K562 (cell line): ENCODE measurements around the gene USP50. TPM values are rescaled to one million over a fixed set of nuclear protein-coding genes. Genes with fewer than 3 reads are reported as not detected.

Experiments used
- ATAC-seq: fragments of 200-7000 bp; cut with Tn5 transposase; 3 replicates; pipeline ENCODE4 v1.9.1; 2020; ENCODE audit warnings: moderate library complexity
- BruUV-seq: library from RNA; stranded (reverse); fragments of 400-500 nt; replicated peaks from 2 replicates; lab custom pipeline; 2021; lab: Mats Ljungman, UMichigan
- CTCF ChIA-PET: fragments of 300-600 bp; formaldehyde crosslinking; extraction: SDS; loops from one replicate; lab custom pipeline; 2021; ENCODE audit warnings: low intra/inter-chr PET ratio; lab: Yijun Ruan, JAX
- POLR2A ChIA-PET: fragments of 300-600, 350-650 bp; sonication (Branson Sonifier 250); formaldehyde crosslinking; extraction: SDS; loops from one replicate; lab custom pipeline; 2021; ENCODE audit warnings: antibody characterized with exemption, inconsistent platforms; lab: Yijun Ruan, JAX
- DNase-seq, 4 experiments: peaks; one replicate each; pipeline versions ENCODE4 v3.0.0 to v3.0.0-alpha.2; 2011 to 2018; ENCODE audit warnings: low spot score in 3 of 4, mixed read lengths in 3 of 4; ENCODE audit errors: extremely low read depth in 1 of 4
- FAIRE-seq: peaks from 2 replicates; lab custom pipeline; 2011; peaks lifted over from hg19 to GRCh38; lab: Jason Lieb, UNC
- H2AFZ ChIP-seq: 2 replicates; pipeline ENCODE4 v1.6.0; 2011; ENCODE audit warnings: low read depth, low read length, control low read depth, inconsistent platforms
- H3K27ac ChIP-seq: fragments of 200-600 bp; 3 replicates; pipeline ENCODE4 v1.8.0; 2011; ENCODE audit warnings: low read depth, mild to moderate bottlenecking, control low read depth, inconsistent platforms, low read length, moderate library complexity, mixed read lengths; ENCODE audit errors: extremely low read depth
- H3K27me3 ChIP-seq, 2 experiments: fragments of 300-600 bp in 1 of 2; 2 replicates in 1 of 2; 3 replicates in 1 of 2; pipeline versions ENCODE4 v1.6.0 to v1.8.0; 2011; ENCODE audit warnings: inconsistent platforms in 2 of 2, low read length in 2 of 2, mild to moderate bottlenecking in 1 of 2, mixed read lengths in 1 of 2, moderate library complexity in 1 of 2; ENCODE audit not compliant: control insufficient read depth in 2 of 2, insufficient read depth in 2 of 2
- H3K36me3 ChIP-seq: fragments of 300-600 bp; 3 replicates; pipeline ENCODE4 v1.8.0; 2011; ENCODE audit warnings: mild to moderate bottlenecking, low read length, inconsistent platforms; ENCODE audit not compliant: control insufficient read depth, insufficient read depth
- H3K4me1 ChIP-seq, 2 experiments: fragments of 200-600 bp in 1 of 2; replicated peaks in 1 of 2; 2 replicates in 1 of 2; 3 replicates in 1 of 2; pipeline versions ENCODE4 v1.5.1 to v1.8.0; 2011; ENCODE audit warnings: inconsistent platforms in 2 of 2, low read length in 2 of 2, mild to moderate bottlenecking in 1 of 2, mixed read lengths in 1 of 2, moderate library complexity in 1 of 2; ENCODE audit not compliant: control insufficient read depth in 2 of 2, insufficient read depth in 2 of 2
- H3K4me2 ChIP-seq: 2 replicates; pipeline ENCODE4 v1.6.1; 2011; ENCODE audit warnings: low read length, control low read depth, inconsistent platforms, mixed read lengths; ENCODE audit not compliant: insufficient read depth
- H3K4me3 ChIP-seq: fragments of 200-600 bp; sonication (generic), shearing (Covaris generic); 2 replicates; pipeline ENCODE4 v1.5.1; 2016; ENCODE audit warnings: control low read depth, inconsistent platforms
- H3K79me2 ChIP-seq: fragments of 200-600 bp; 3 replicates; pipeline ENCODE4 v1.8.0; 2011; ENCODE audit warnings: low read length, inconsistent platforms; ENCODE audit not compliant: control insufficient read depth, insufficient read depth
- H3K9ac ChIP-seq, 2 experiments: 2 replicates each; pipeline versions ENCODE4 v1.6.0 to v1.6.1; 2011; ENCODE audit warnings: low read depth in 2 of 2, low read length in 2 of 2, control low read depth in 1 of 2, inconsistent platforms in 1 of 2, mild to moderate bottlenecking in 1 of 2, mixed read lengths in 1 of 2; ENCODE audit not compliant: insufficient read depth in 1 of 2
- H3K9me1 ChIP-seq: one replicate; pipeline ENCODE4 v1.6.0; 2011; ENCODE audit warnings: inconsistent platforms, mild to moderate bottlenecking, low read length, moderate library complexity; ENCODE audit not compliant: control insufficient read depth, insufficient read depth
- H3K9me3 ChIP-seq: replicated peaks from 2 replicates; pipeline ENCODE4 v1.5.1; 2011; ENCODE audit warnings: low read depth, low read length, inconsistent platforms; ENCODE audit not compliant: control insufficient read depth, insufficient read depth
- H4K20me1 ChIP-seq: replicated peaks from 2 replicates; pipeline ENCODE4 v1.6.1; 2011; ENCODE audit warnings: low read length, inconsistent platforms, mixed read lengths; ENCODE audit not compliant: control insufficient read depth, insufficient read depth
- CC2D1A ChIP-seq: fragments of 450-650 bp; IDR thresholded peaks from 2 replicates; pipeline ENCODE4 v1.6.1; 2017; ENCODE audit warnings: mild to moderate bottlenecking
- CHCHD3 ChIP-seq: fragments of 250-450 bp; sonication (Bioruptor Pico); IDR thresholded peaks from 2 replicates; pipeline ENCODE4 v2.1.2; 2022; ENCODE audit warnings: mild to moderate bottlenecking
- DPF2 ChIP-seq: fragments of 450-650 bp; IDR thresholded peaks from 2 replicates; pipeline ENCODE4 v1.6.1; 2016
- HDAC8 ChIP-seq: fragments of 450-650 bp; IDR thresholded peaks from 2 replicates; pipeline ENCODE4 v1.6.1; 2016; ENCODE audit warnings: mild to moderate bottlenecking, missing genetic modification characterization, moderate library complexity, missing compliant biosample characterization
- HMG20A ChIP-seq: fragments of 450-650 bp; formaldehyde crosslinking; conservative IDR thresholded peaks from 2 replicates; pipeline ENCODE4 v1.4.0; 2020; ENCODE audit warnings: mild to moderate bottlenecking, mixed read lengths
- HOXB6 ChIP-seq: fragments of 250-450 bp; sonication (Bioruptor Pico); IDR thresholded peaks from 2 replicates; pipeline ENCODE4 v1.5.1; 2022; ENCODE audit warnings: mild to moderate bottlenecking, borderline replicate concordance
- LARP7 ChIP-seq: fragments of 450-650 bp; IDR thresholded peaks from 2 replicates; pipeline ENCODE4 v1.6.1; 2016
- LEF1 ChIP-seq: fragments of 450-650 bp; IDR thresholded peaks from 2 replicates; pipeline ENCODE4 v1.6.1; 2016; ENCODE audit warnings: mild to moderate bottlenecking
- NEUROD1 ChIP-seq: fragments of 150-350 bp; IDR thresholded peaks from 2 replicates; pipeline ENCODE4 v1.6.1; 2014; ENCODE audit warnings: borderline replicate concordance, low read length, low read depth; ENCODE audit not compliant: partially characterized antibody
- POLR2AphosphoS2 ChIP-seq: IDR thresholded peaks from 2 replicates; pipeline ENCODE4 v1.6.1; 2012; ENCODE audit warnings: low read length, improper control_type of control experiment
- POLR3G ChIP-seq: IDR thresholded peaks from 2 replicates; pipeline ENCODE4 v1.6.1; 2011; ENCODE audit not compliant: insufficient read length, insufficient replicate concordance; ENCODE audit errors: extremely low read depth
- RBBP5 ChIP-seq: fragments of 200-600 bp; sonication (generic); IDR thresholded peaks from 2 replicates; pipeline ENCODE4 v1.6.1; 2012; ENCODE audit warnings: borderline replicate concordance, mild to moderate bottlenecking, low read length, control low read depth, inconsistent platforms; ENCODE audit not compliant: insufficient read depth, poor library complexity, severe bottlenecking
- RFX5 ChIP-seq: IDR thresholded peaks from 2 replicates; pipeline ENCODE4 v1.6.1; 2011; ENCODE audit warnings: low read depth, mild to moderate bottlenecking, improper control_type of control experiment, low read length
- ZKSCAN3 ChIP-seq: fragments of 250-450 bp; sonication (Bioruptor Pico); IDR thresholded peaks from 2 replicates; pipeline ENCODE4 v1.4.0; 2020
- ZNF121 ChIP-seq: sonication (generic); formaldehyde crosslinking; conservative IDR thresholded peaks from 2 replicates; pipeline ENCODE4 v1.8.0; 2022; ENCODE audit warnings: missing genetic modification reagents
- ZNF780A ChIP-seq: fragments of 250-450 bp; sonication (Bioruptor Pico); IDR thresholded peaks from 2 replicates; pipeline ENCODE4 v1.5.0; 2021; ENCODE audit warnings: mild to moderate bottlenecking
- WGBS: fragments of 100-300 bp; shearing (Covaris generic); methylation state at CpG from one replicate; pipeline ENCODE4 v1.1.6; 2016; ENCODE audit warnings: low coverage, mixed read lengths; ENCODE audit not compliant: insufficient coverage; ENCODE audit errors: missing lambda C conversion rate; 5-methylcytosine and 5-hydroxymethylcytosine counted together
- in situ Hi-C: fragments of 300-500 bp; cut with MboI; formaldehyde crosslinking; loops from 4 replicates; pipeline ENCODE4 v1.15.0; 2018; ENCODE audit warnings: inconsistent platforms, mixed read lengths
- intact Hi-C: fragments of 100-400 bp; cut with micrococcal nuclease; formaldehyde crosslinking; loops from 2 replicates; pipeline ENCODE4 v1.14.2; 2022
- polyA plus RNA-seq, 8 experiments: library from polyadenylated mRNA; depleted of rRNA in 4 of 8; stranded (reverse) in 5 of 8; unstranded in 3 of 8; fragments of >200 nt; fragmentation: Nextera tagmentation in 2 of 8; fragmentation: Illumina TruSeq in 1 of 8; extraction: Ambion mirVana in 2 of 8; extraction: Trizol in 1 of 8; gene quantifications; 2 replicates each; pipeline versions ENCODE4 v1.2.1 to v1.2.3, GENCODE V29; 2011 to 2014; ENCODE audit warnings: inconsistent platforms in 1 of 8, missing spikeins in 1 of 8
- total RNA-seq, 7 experiments: library from RNA; depleted of rRNA in 6 of 7; stranded (reverse); fragments of >200 nt in 6 of 7; fragmentation: Illumina TruSeq in 2 of 7; extraction: Trizol in 2 of 7; gene quantifications; 2 replicates each; pipeline versions ENCODE4 v1.2.1 to v1.2.3, GENCODE V29; 2011 to 2021; ENCODE audit warnings: low replicate concordance in 1 of 7
- TF ChIP-seq, protein P1 (sequence below): fragments of 250-450 bp; sonication (Bioruptor Pico); IDR thresholded peaks from 2 replicates; pipeline ENCODE4 v1.4.0; 2020
- TF ChIP-seq, protein P2 (sequence below): fragments of 450-650 bp; formaldehyde crosslinking; IDR thresholded peaks from 2 replicates; pipeline ENCODE4 v1.4.0; 2020; ENCODE audit warnings: mild to moderate bottlenecking, mixed read lengths
- TF ChIP-seq, protein P3 (sequence below): fragments of 450-650 bp; formaldehyde crosslinking; conservative IDR thresholded peaks from 2 replicates; pipeline ENCODE4 v1.4.0; 2022; ENCODE audit warnings: mild to moderate bottlenecking, missing genetic modification characterization
- TF ChIP-seq, protein P4 (sequence below): fragments of 250-450 bp; sonication (Bioruptor Pico); IDR thresholded peaks from 2 replicates; pipeline ENCODE4 v1.8.0; 2022; ENCODE audit warnings: moderate library complexity, mild to moderate bottlenecking, inconsistent platforms

The USP50 gene
- total and polyA plus RNA-seq, 9 of the 15 experiments (the other 6 are each of a cell fraction or from before 2014, with no cell fraction given) = not detected

DNA sequence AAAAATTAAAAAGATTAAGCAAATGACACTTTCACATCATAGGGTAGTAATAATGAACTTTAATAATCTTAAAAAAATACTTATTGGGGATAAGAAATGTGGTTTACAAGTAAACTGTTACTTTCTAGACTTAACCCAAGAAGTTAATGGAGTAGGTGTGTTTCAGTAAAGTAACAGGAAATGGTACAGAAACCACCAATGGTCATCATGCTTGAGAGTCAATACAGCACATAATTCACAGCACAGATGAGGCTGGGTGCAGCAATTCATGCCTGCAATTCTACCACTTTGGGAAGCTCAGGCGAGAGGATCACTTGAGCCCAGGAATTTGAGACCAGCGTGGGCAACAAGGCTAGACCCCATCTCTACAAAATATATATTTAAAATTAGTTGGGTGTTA lies 11.5 kb upstream of the USP50 start:
- no peaks in the 10 kb centered on the region for H4K20me1 ChIP-seq
- H3K4me3 ChIP-seq = no peak overlapping the region
- no peaks in the 10 kb centered on the region for H3K9me1 ChIP-seq
- POLR2A ChIA-PET = interaction anchor here (1.2 kb wide), 1 partner anchor 91 kb away, joined by 3 read pairs; no protein-coding TSS in a partner anchor
- no peak for FAIRE-seq
- H3K36me3 ChIP-seq = peaks cover 31% of the 10 kb centered on the region; the same call in 2 of the 3 replicates
- H3K79me2 ChIP-seq = no peaks in the 10 kb centered on the region
- TF ChIP-seq, protein P1, sequence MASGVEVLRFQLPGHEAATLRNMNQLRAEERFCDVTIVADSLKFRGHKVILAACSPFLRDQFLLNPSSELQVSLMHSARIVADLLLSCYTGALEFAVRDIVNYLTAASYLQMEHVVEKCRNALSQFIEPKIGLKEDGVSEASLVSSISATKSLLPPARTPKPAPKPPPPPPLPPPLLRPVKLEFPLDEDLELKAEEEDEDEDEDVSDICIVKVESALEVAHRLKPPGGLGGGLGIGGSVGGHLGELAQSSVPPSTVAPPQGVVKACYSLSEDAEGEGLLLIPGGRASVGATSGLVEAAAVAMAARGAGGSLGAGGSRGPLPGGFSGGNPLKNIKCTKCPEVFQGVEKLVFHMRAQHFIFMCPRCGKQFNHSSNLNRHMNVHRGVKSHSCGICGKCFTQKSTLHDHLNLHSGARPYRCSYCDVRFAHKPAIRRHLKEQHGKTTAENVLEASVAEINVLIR (CRISPR knock-in tag) = no peak
- no peak for TF ChIP-seq RBBP5
- TF ChIP-seq HMG20A (CRISPR knock-in tag) = no peak
- TF ChIP-seq CC2D1A = no peak
- TF ChIP-seq POLR2AphosphoS2 = no peak
- TF ChIP-seq, protein P2, sequence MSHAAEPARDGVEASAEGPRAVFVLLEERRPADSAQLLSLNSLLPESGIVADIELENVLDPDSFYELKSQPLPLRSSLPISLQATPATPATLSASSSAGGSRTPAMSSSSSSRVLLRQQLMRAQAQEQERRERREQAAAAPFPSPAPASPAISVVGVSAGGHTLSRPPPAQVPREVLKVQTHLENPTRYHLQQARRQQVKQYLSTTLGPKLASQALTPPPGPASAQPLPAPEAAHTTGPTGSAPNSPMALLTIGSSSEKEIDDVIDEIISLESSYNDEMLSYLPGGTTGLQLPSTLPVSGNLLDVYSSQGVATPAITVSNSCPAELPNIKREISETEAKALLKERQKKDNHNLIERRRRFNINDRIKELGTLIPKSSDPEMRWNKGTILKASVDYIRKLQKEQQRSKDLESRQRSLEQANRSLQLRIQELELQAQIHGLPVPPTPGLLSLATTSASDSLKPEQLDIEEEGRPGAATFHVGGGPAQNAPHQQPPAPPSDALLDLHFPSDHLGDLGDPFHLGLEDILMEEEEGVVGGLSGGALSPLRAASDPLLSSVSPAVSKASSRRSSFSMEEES (CRISPR knock-in tag) = no peak
- no peak for TF ChIP-seq HDAC8 (tag)
- TF ChIP-seq ZKSCAN3 = no peak
- TF ChIP-seq RFX5 = no peak
- TF ChIP-seq POLR3G = no peak
- no peak for TF ChIP-seq ZNF780A (CRISPR knock-in tag)
- TF ChIP-seq, protein P3, sequence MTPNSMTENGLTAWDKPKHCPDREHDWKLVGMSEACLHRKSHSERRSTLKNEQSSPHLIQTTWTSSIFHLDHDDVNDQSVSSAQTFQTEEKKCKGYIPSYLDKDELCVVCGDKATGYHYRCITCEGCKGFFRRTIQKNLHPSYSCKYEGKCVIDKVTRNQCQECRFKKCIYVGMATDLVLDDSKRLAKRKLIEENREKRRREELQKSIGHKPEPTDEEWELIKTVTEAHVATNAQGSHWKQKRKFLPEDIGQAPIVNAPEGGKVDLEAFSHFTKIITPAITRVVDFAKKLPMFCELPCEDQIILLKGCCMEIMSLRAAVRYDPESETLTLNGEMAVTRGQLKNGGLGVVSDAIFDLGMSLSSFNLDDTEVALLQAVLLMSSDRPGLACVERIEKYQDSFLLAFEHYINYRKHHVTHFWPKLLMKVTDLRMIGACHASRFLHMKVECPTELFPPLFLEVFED = no peak
- TF ChIP-seq ZNF121 (CRISPR knock-in tag) = no peak
- no peak for TF ChIP-seq CHCHD3 (CRISPR knock-in tag)
- no peak for TF ChIP-seq NEUROD1
- no peak for TF ChIP-seq LARP7
- no peak for TF ChIP-seq HOXB6 (CRISPR knock-in tag)
- TF ChIP-seq LEF1 = no peak
- no peak for TF ChIP-seq DPF2
- TF ChIP-seq, protein P4, sequence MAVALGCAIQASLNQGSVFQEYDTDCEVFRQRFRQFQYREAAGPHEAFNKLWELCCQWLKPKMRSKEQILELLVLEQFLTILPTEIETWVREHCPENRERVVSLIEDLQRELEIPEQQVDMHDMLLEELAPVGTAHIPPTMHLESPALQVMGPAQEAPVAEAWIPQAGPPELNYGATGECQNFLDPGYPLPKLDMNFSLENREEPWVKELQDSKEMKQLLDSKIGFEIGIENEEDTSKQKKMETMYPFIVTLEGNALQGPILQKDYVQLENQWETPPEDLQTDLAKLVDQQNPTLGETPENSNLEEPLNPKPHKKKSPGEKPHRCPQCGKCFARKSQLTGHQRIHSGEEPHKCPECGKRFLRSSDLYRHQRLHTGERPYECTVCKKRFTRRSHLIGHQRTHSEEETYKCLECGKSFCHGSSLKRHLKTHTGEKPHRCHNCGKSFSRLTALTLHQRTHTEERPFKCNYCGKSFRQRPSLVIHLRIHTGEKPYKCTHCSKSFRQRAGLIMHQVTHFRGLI (CRISPR knock-in tag) = no peak
- no peaks in the 10 kb centered on the region for H3K9me3 ChIP-seq
- in situ Hi-C loops = no loop called here
- H3K4me1 ChIP-seq = no peaks in the 10 kb centered on the region
- no peak for DNase-seq
- no peak overlapping the region for H3K27ac ChIP-seq
- no peak for ATAC-seq
- no peak overlapping the region for H3K9ac ChIP-seq
- H2AFZ ChIP-seq = no peak overlapping the region
- no TSS peak for BruUV-seq
- 89% methylated on average over 2 of the region's 2 CpGs for WGBS
- CTCF ChIA-PET = no interaction called here
- intact Hi-C loops = no loop called here
- H3K4me2 ChIP-seq = no peak overlapping the region
- H3K27me3 ChIP-seq = no peaks in the 10 kb centered on the region
